HG03280 (cell line): ENCODE measurements around the gene PDE4D.
"Not testable (repeated sequence)": the region's sequence is repeated elsewhere in the genome, so short reads cannot be mapped to it uniquely, and the experiment has no call there.

ENCODE experiments used
- ATAC-seq: cut with Tn5 transposase; IDR thresholded peaks from one replicate; pipeline ENCODE4 v1.9.1; 2021; ENCODE audit warnings: mild to moderate bottlenecking, moderate library complexity; ENCODE audit not compliant: unreplicated experiment

Gene PDE4D

GRCh38 chr5:59487068-59487686 is 406.3 kb downstream of the PDE4D start:
- ATAC-seq: no peak

GRCh38 chr5:59486508-59486907 is 407.0 kb downstream of the PDE4D start:
- no peak for ATAC-seq

- no peak for ATAC-seq
Observed at GRCh38 chr5:59485629-59486439, 407.7 kb downstream of the PDE4D start.

GRCh38 chr5:59485107-59485506 is 408.4 kb downstream of the PDE4D start:
- ATAC-seq: no peak

- ATAC-seq: no peak
Observed at GRCh38 chr5:59484618-59485017, 408.9 kb downstream of the PDE4D start.

GRCh38 chr5:59483971-59484472 is 409.5 kb downstream of the PDE4D start:
- ATAC-seq: no peak

GRCh38 chr5:59479086-59479485 is 414.4 kb downstream of the PDE4D start:
- ATAC-seq: no peak

GRCh38 chr5:59474324-59474723 is 419.2 kb downstream of the PDE4D start:
- no peak for ATAC-seq

GRCh38 chr5:59473611-59474010 is 419.9 kb downstream of the PDE4D start:
- no peak for ATAC-seq

- ATAC-seq: no peak
Observed at GRCh38 chr5:59471463-59471862, 422.1 kb downstream of the PDE4D start.

- no peak for ATAC-seq
Observed at GRCh38 chr5:59467969-59468368, 425.6 kb downstream of the PDE4D start.

GRCh38 chr5:59466271-59466670 is 427.3 kb downstream of the PDE4D start:
- no peak for ATAC-seq

- no peak for ATAC-seq
Observed at GRCh38 chr5:59464969-59465368, 428.6 kb downstream of the PDE4D start.

GRCh38 chr5:59463618-59464166 is 429.8 kb downstream of the PDE4D start:
- ATAC-seq: not testable (repeated sequence)

- no peak for ATAC-seq
Observed at GRCh38 chr5:59462956-59463355, 430.6 kb downstream of the PDE4D start.

- ATAC-seq: no peak
Observed at GRCh38 chr5:59460368-59461153, 433.0 kb downstream of the PDE4D start.

GRCh38 chr5:59458966-59459729 is 434.4 kb downstream of the PDE4D start:
- no peak for ATAC-seq

- ATAC-seq: no peak
Observed at GRCh38 chr5:59458321-59458720, 435.2 kb downstream of the PDE4D start.

- ATAC-seq: no peak
Observed at GRCh38 chr5:59449905-59450644, 443.5 kb downstream of the PDE4D start.

GRCh38 chr5:59446356-59446755 is 447.2 kb downstream of the PDE4D start:
- ATAC-seq: no peak
